Calu3 (cell line): ENCODE results near the gene CACNA2D1. TPM values are rescaled to one million over a fixed set of nuclear protein-coding genes. Genes with fewer than 3 reads are reported as not detected.
A peak's percentile ranks its signal among the peaks of the same experiment; 100 is the strongest.
"Not testable (repeated sequence)": the region's sequence is repeated elsewhere in the genome, so short reads cannot be mapped to it uniquely, and the experiment has no call there.

ENCODE experiments used
- BruUV-seq: library from RNA; stranded (reverse); fragments of 400-500 nt; replicated peaks from 2 replicates; lab custom pipeline; 2021; lab: Mats Ljungman, UMichigan
- CTCF ChIA-PET: fragments of 300-600 bp; sonication (Branson Sonifier 250); formaldehyde crosslinking; loops from one replicate; lab custom pipeline; 2022; ENCODE audit warnings: antibody characterized with exemption; lab: Charles Lee
- DNase-seq: peaks from one replicate; pipeline ENCODE4 v3.0.0; 2022
- H3K27ac Mint-ChIP-seq: one replicate; pipeline ENCODE4 v1.8.0; 2022; ENCODE audit warnings: mixed read lengths; ENCODE audit not compliant: unreplicated experiment
- H3K27me3 Mint-ChIP-seq: one replicate; pipeline ENCODE4 v1.8.0; 2022; ENCODE audit warnings: mixed read lengths; ENCODE audit not compliant: unreplicated experiment
- H3K36me3 Mint-ChIP-seq: one replicate; pipeline ENCODE4 v1.8.0; 2022; ENCODE audit warnings: mild to moderate bottlenecking, moderate library complexity, mixed read lengths; ENCODE audit not compliant: insufficient read depth, unreplicated experiment
- H3K4me1 Mint-ChIP-seq: one replicate; pipeline ENCODE4 v1.8.0; 2022; ENCODE audit warnings: mild to moderate bottlenecking, low read depth, mixed read lengths; ENCODE audit not compliant: unreplicated experiment
- H3K4me3 Mint-ChIP-seq: one replicate; pipeline ENCODE4 v1.8.0; 2022; ENCODE audit warnings: mild to moderate bottlenecking, low read depth, moderate library complexity, mixed read lengths; ENCODE audit not compliant: unreplicated experiment
- H3K9me3 Mint-ChIP-seq: one replicate; pipeline ENCODE4 v1.8.0; 2022; ENCODE audit warnings: low read depth, mixed read lengths; ENCODE audit not compliant: unreplicated experiment
- intact Hi-C: fragments of 100-400 bp; cut with micrococcal nuclease; formaldehyde crosslinking; loops from one replicate; pipeline ENCODE4 v1.10.0; 2022; ENCODE audit not compliant: unreplicated experiment
- total RNA-seq: library from RNA; stranded (reverse); gene quantifications from 2 replicates; pipeline ENCODE4 v1.2.3, GENCODE V29; 2022
- TF ChIP-seq, protein P1 (sequence below): fragments of 200-600 bp; IDR thresholded peaks from one replicate; pipeline ENCODE4 v1.8.0; 2022; ENCODE audit warnings: antibody characterized with exemption; ENCODE audit not compliant: unreplicated experiment

Gene CACNA2D1
- total RNA-seq, 1 experiment from 2014 or later, result 10.4 TPM

GRCh38 chr7:82019551-82020475 lies 423.8 kb downstream of the CACNA2D1 start:
- CTCF ChIA-PET, result no interaction called here
- H3K4me1 Mint-ChIP-seq, result peaks cover 8% of the 10 kb centered on the region
- intact Hi-C loops, result loop anchor here (5.0 kb wide), 2 partner anchors 303 to 538 kb away; no protein-coding TSS in a partner anchor

DNA sequence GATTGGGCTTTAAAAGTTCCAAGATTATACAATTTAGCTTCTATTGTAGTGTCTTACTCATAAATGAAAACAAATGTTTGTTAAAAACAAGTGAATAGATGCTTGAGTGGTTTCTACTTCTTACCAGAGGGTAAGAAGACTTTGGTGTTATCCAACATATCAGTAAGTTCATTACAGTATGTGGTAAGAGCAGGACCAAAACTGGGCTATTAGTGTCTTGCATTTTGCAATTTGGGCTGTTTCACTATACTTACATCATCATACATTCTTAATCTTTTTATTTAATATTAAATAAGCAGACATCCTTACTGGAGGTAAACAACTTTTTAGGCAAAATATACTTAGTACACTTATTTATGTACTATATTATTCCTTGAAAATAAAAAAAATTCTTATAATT lies 425.4 kb downstream of the CACNA2D1 start:
- TF ChIP-seq, protein P1, sequence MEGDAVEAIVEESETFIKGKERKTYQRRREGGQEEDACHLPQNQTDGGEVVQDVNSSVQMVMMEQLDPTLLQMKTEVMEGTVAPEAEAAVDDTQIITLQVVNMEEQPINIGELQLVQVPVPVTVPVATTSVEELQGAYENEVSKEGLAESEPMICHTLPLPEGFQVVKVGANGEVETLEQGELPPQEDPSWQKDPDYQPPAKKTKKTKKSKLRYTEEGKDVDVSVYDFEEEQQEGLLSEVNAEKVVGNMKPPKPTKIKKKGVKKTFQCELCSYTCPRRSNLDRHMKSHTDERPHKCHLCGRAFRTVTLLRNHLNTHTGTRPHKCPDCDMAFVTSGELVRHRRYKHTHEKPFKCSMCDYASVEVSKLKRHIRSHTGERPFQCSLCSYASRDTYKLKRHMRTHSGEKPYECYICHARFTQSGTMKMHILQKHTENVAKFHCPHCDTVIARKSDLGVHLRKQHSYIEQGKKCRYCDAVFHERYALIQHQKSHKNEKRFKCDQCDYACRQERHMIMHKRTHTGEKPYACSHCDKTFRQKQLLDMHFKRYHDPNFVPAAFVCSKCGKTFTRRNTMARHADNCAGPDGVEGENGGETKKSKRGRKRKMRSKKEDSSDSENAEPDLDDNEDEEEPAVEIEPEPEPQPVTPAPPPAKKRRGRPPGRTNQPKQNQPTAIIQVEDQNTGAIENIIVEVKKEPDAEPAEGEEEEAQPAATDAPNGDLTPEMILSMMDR, result no peak
- no peak overlapping the region for H3K4me3 Mint-ChIP-seq
- no peaks in the 10 kb centered on the region for H3K36me3 Mint-ChIP-seq
- H3K4me1 Mint-ChIP-seq, result peaks cover 8% of the 10 kb centered on the region
- BruUV-seq, result no TSS peak
- DNase-seq, result no peak
- CTCF ChIA-PET, result no interaction called here
- H3K9me3 Mint-ChIP-seq, result no peaks in the 10 kb centered on the region
- H3K27ac Mint-ChIP-seq, result no peak overlapping the region
- intact Hi-C loops, result loop anchor here (5.0 kb wide), 2 partner anchors 301 to 536 kb away; no protein-coding TSS in a partner anchor
- H3K27me3 Mint-ChIP-seq, result no peaks in the 10 kb centered on the region

More at GRCh38 chr7:82019551-82020475, 423.8 kb downstream of the CACNA2D1 start:
- Mint-ChIP-seq H3K4me3 (no peak overlapping the region), H3K27ac (no peak overlapping the region), H3K36me3 (no peaks in the 10 kb centered on the region), H3K9me3 (no peaks in the 10 kb centered on the region), H3K27me3 (no peaks in the 10 kb centered on the region)
- no peak for DNase-seq
- no TSS peak for BruUV-seq
- TF ChIP-seq, protein P1, result no peak

- TF ChIP-seq, protein P1, result no peak
- BruUV-seq, result no TSS peak
- no peaks in the 10 kb centered on the region for H3K36me3 Mint-ChIP-seq
- H3K27ac Mint-ChIP-seq, result no peak overlapping the region
- H3K4me1 Mint-ChIP-seq, result peaks cover 8% of the 10 kb centered on the region
- no peak for DNase-seq
- H3K27me3 Mint-ChIP-seq, result no peaks in the 10 kb centered on the region
- intact Hi-C loops, result loop anchor here (1.0 to 5.0 kb wide), 3 partner anchors 300 to 535 kb away; no protein-coding TSS in a partner anchor
- CTCF ChIA-PET, result no interaction called here
- no peak overlapping the region for H3K4me3 Mint-ChIP-seq
- H3K9me3 Mint-ChIP-seq, result no peaks in the 10 kb centered on the region
Observed at GRCh38 chr7:82017334-82017943, 426.1 kb downstream of the CACNA2D1 start.

DNA sequence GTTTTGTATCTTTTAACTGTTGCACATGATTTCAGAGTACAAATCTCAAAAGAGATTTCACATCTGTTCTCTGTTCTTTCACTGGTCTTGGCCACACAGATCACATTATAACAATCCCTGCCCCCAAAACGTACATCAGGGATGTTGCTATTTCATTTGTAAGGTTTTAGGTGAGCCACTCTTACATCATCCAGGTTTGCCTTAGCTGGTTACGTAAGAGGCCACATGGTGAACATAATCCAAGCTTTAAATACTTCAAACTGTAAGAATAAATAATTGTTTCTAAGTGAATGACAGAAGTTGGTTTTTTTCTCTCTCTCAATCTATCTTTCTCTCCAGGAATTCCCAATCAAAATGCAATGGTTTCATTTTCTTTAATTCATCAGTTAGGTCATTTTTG lies 427.8 kb downstream of the CACNA2D1 start:
- CTCF ChIA-PET, result no interaction called here
- Mint-ChIP-seq H3K27me3 (no peaks in the 10 kb centered on the region), H3K27ac (peak overlapping the region; percentile 52), H3K4me1 (peaks cover 8% of the 10 kb centered on the region), H3K9me3 (no peaks in the 10 kb centered on the region), H3K4me3 (no peak overlapping the region), H3K36me3 (no peaks in the 10 kb centered on the region)
- intact Hi-C loops, result loop anchor here (5.0 kb wide), 2 partner anchors 298 to 533 kb away; no protein-coding TSS in a partner anchor
- no TSS peak for BruUV-seq
- DNase-seq, result no peak
- TF ChIP-seq, protein P1, result no peak

- H3K36me3 Mint-ChIP-seq, H3K27me3 Mint-ChIP-seq, intact Hi-C loops, H3K27ac Mint-ChIP-seq, CTCF ChIA-PET, DNase-seq, H3K4me1 Mint-ChIP-seq, BruUV-seq, H3K9me3 Mint-ChIP-seq, H3K4me3 Mint-ChIP-seq: not testable (repeated sequence)
Observed at GRCh38 chr7:82014574-82014973, 429.0 kb downstream of the CACNA2D1 start.
